Activated naive CD4-positive, alpha-beta T cell treated with anti-CD3 and anti-CD28 coated beads, Interleukin-2, amount 10 ng/mL, durations not matched to agents 7 days and 5 days (primary cell): Measurements from ENCODE around the gene GNAS-AS1.
A peak's percentile ranks its signal among the peaks of the same experiment; 100 is the strongest.

Experiments used
- CTCF ChIA-PET: fragments of 350-600 bp; sonication (Branson Sonifier 250); formaldehyde crosslinking; loops from one replicate; lab custom pipeline; 2021; ENCODE audit warnings: antibody characterized with exemption; lab: Charles Lee
- DNase-seq: peaks from one replicate; pipeline ENCODE4 v3.0.0-alpha.2; 2020
- H3K27ac Mint-ChIP-seq: one replicate; pipeline ENCODE4 v1.8.0; 2021; ENCODE audit warnings: mild to moderate bottlenecking, moderate library complexity, mixed read lengths
- H3K27me3 Mint-ChIP-seq: one replicate; pipeline ENCODE4 v1.8.0; 2021; ENCODE audit warnings: mild to moderate bottlenecking, mixed read lengths
- H3K36me3 Mint-ChIP-seq: one replicate; pipeline ENCODE4 v1.8.0; 2021; ENCODE audit warnings: mixed read lengths
- H3K4me1 Mint-ChIP-seq: one replicate; pipeline ENCODE4 v1.8.0; 2021; ENCODE audit warnings: mixed read lengths
- H3K4me3 Mint-ChIP-seq: one replicate; pipeline ENCODE4 v1.8.0; 2021; ENCODE audit warnings: mild to moderate bottlenecking, moderate library complexity, mixed read lengths
- H3K9me3 Mint-ChIP-seq: one replicate; pipeline ENCODE4 v1.8.0; 2021; ENCODE audit warnings: mixed read lengths

GNAS-AS1 gene

GRCh38 chr20:58813369-58813768 lies 37.3 kb downstream of the GNAS-AS1 start:
- Mint-ChIP-seq H3K9me3 (no peaks in the 10 kb centered on the region), H3K4me3 (no peak overlapping the region), H3K27me3 (peaks cover 51% of the 10 kb centered on the region), H3K27ac (no peak overlapping the region), H3K4me1 (no peaks in the 10 kb centered on the region), H3K36me3 (no peaks in the 10 kb centered on the region)
- DNase-seq = no peak
- CTCF ChIA-PET = no interaction called here

DNA sequence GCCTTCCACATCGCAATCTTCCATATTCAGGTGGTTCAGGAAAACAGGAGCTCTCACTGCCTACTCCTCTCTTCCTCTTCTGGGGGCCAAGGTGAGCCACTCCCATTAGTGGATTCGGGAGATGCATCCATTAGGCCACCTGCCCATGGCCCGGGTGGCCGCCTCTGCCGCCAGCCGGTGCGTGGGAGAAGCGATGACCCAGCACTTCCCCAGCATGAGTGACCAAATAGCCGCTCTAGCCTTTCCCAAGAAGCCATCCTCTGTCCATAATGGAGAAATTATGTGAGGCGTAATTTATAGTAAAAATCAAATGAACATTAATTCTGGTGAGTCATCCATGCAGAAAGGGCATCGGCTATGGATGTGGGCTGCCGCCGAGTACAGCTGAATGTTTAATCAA lies 39.4 kb downstream of the GNAS-AS1 start:
- CTCF ChIA-PET = no interaction called here
- Mint-ChIP-seq H3K27me3 (peaks cover 46% of the 10 kb centered on the region), H3K4me3 (no peak overlapping the region), H3K36me3 (no peaks in the 10 kb centered on the region), H3K9me3 (no peaks in the 10 kb centered on the region), H3K4me1 (no peaks in the 10 kb centered on the region), H3K27ac (no peak overlapping the region)
- no peak for DNase-seq

GRCh38 chr20:58810879-58811250 lies 39.8 kb downstream of the GNAS-AS1 start:
- Mint-ChIP-seq H3K27ac (no peak overlapping the region), H3K27me3 (peaks cover 50% of the 10 kb centered on the region)

GRCh38 chr20:58810116-58810878 lies 40.4 kb downstream of the GNAS-AS1 start:
- no peak overlapping the region for H3K27ac Mint-ChIP-seq

More at GRCh38 chr20:58810879-58811250, 39.8 kb downstream of the GNAS-AS1 start:
- Mint-ChIP-seq H3K4me1 (no peaks in the 10 kb centered on the region), H3K4me3 (no peak overlapping the region), H3K9me3 (no peaks in the 10 kb centered on the region), H3K36me3 (no peaks in the 10 kb centered on the region)
- CTCF ChIA-PET = no interaction called here
- no peak for DNase-seq

DNA sequence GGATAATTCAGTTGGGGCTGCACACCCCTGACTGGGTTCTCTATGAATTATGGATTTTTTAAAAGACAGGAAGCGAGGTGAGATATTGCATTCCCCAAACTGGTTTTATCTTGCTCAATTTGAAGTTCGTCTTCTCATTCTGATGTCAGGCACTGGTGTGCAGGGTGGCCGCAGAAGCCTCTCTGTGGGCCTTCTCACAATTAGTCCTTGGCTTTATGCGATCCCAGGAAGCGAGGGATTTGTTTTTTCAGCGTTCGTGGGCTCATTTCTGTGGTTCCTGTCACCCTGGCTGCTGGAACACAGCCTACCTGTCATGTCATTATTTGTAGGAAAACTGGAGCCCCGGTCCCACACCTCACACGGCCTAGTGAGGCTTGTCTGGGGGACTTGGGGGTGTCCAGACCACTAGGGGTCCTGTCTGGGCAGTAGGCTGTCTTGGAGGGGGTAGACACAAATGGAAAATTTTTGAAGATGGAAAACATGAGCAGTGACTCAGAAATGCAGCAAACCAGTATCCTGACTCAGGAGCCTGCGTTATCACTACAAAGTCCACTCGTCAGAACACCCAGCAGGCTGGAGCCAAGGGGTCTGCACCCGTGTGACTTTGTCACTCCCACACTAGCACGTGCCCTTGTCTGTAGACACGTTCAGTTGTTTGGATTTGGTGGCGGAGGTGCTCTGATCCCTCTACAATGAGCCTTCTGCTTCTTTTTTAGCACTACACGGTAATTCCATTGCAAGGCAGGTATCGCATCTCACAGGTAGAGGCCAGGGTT lies 42.2 kb downstream of the GNAS-AS1 start:
- no peaks in the 10 kb centered on the region for H3K36me3 Mint-ChIP-seq
- peaks cover 51% of the 10 kb centered on the region for H3K27me3 Mint-ChIP-seq

More at GRCh38 chr20:58810116-58810878, 40.4 kb downstream of the GNAS-AS1 start:
- CTCF ChIA-PET = no interaction called here
- Mint-ChIP-seq H3K27me3 (peaks cover 47% of the 10 kb centered on the region), H3K36me3 (no peaks in the 10 kb centered on the region), H3K4me1 (no peaks in the 10 kb centered on the region), H3K9me3 (no peaks in the 10 kb centered on the region), H3K4me3 (no peak overlapping the region)
- DNase-seq = no peak

GRCh38 chr20:58807801-58808200 lies 42.9 kb downstream of the GNAS-AS1 start:
- CTCF ChIA-PET = no interaction called here
- Mint-ChIP-seq H3K27me3 (peaks cover 51% of the 10 kb centered on the region), H3K9me3 (no peaks in the 10 kb centered on the region), H3K36me3 (no peaks in the 10 kb centered on the region), H3K4me1 (no peaks in the 10 kb centered on the region), H3K4me3 (no peak overlapping the region), H3K27ac (no peak overlapping the region)
- no peak for DNase-seq

More for the DNA sequence above, 42.2 kb downstream of the GNAS-AS1 start:
- CTCF ChIA-PET = no interaction called here
- no peak overlapping the region for H3K27ac Mint-ChIP-seq
- H3K4me1 Mint-ChIP-seq = no peaks in the 10 kb centered on the region
- no peak overlapping the region for H3K4me3 Mint-ChIP-seq
- no peak for DNase-seq
- no peaks in the 10 kb centered on the region for H3K9me3 Mint-ChIP-seq

DNA sequence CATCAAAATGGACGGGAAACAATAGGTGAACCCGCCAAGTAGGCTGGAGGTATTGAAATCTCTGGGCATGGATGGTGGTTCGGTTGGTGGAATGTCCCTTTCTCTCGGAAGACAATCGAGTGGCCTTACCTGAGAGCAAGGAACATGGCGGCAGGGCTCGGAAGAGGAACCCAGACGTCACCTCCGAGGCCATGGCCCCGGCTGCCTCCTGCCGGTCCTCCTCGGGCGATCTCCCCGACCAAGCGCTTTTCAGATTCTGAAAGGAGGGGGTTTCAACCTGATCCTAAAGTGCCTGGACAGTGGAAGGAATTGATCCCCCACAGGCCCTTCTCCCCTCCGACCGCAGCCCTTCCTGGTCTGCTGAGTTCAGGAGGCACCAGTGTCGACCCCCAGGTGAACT lies 47.2 kb downstream of the GNAS-AS1 start:
- H3K9me3 Mint-ChIP-seq = no peaks in the 10 kb centered on the region
- no peaks in the 10 kb centered on the region for H3K36me3 Mint-ChIP-seq
- no peak for DNase-seq
- H3K4me1 Mint-ChIP-seq = no peaks in the 10 kb centered on the region
- no peak overlapping the region for H3K27ac Mint-ChIP-seq
- CTCF ChIA-PET = no interaction called here
- no peak overlapping the region for H3K4me3 Mint-ChIP-seq
- H3K27me3 Mint-ChIP-seq = peaks cover 54% of the 10 kb centered on the region

DNA sequence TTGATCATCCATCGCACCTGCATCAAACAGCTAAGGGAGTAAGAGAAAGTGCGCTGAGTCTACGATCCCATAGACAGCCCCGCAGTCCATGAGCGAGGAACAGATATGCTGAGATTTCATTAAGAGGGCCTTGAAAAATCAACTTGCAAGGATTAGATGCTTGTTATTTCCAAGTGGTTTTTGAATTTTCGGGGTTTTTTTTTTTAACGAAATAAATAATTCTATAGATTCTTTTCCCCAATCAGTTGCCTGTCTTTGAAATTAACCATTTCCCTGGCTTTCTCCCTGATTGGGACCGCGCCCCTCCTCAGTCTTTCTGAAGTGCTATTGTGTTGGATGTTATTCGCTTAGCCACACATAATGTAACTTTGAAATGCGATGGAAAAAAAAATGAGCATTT lies 48.6 kb downstream of the GNAS-AS1 start:
- Mint-ChIP-seq H3K27ac (no peak overlapping the region), H3K4me1 (no peaks in the 10 kb centered on the region), H3K27me3 (peaks cover 50% of the 10 kb centered on the region), H3K36me3 (no peaks in the 10 kb centered on the region), H3K9me3 (no peaks in the 10 kb centered on the region), H3K4me3 (no peak overlapping the region)
- no peak for DNase-seq
- CTCF ChIA-PET = interaction anchor here (1.3 kb wide), 1 partner anchor 162 kb away, joined by 3 read pairs; no protein-coding TSS in a partner anchor

DNA sequence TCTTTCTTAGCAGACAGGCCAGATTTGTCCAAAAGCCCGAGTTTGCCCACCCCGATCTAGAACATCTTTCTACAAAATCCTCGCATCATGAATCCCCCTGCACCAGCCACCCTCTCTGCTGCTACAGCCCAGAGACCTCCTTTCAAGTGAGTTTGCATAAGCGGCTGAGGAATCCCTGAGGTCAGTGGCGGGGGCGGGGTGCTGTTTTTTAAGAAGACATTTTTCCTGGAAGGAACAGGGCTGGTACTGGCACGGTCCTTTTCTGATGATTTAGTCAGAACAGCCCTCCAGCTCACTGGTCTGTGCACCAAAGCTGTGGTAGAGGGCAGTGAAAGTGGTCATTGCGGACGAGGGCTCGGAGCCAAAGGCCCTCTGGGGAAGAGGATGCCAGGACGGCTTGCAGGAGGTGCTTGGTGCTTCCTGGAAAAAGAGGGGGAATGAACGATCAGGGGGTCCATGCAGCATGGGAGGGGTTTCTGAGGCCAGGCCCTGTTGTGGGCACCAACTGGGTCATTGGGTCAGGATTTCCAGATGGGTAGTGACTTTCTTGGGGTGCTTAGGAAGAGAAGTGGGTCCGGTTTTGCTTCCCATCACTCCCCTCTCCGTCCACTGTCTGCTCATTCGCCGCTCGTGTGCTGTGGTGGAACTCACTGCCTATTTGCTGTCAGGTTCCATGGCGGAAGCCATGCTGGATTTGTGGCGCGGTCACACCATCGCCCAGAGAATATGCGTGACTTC lies 50.4 kb downstream of the GNAS-AS1 start:
- Mint-ChIP-seq H3K9me3 (no peaks in the 10 kb centered on the region), H3K36me3 (no peaks in the 10 kb centered on the region), H3K4me1 (no peaks in the 10 kb centered on the region), H3K27me3 (peaks cover 46% of the 10 kb centered on the region), H3K4me3 (no peak overlapping the region), H3K27ac (peak overlapping the region; percentile 45)
- CTCF ChIA-PET = no interaction called here
- DNase-seq = no peak

DNA sequence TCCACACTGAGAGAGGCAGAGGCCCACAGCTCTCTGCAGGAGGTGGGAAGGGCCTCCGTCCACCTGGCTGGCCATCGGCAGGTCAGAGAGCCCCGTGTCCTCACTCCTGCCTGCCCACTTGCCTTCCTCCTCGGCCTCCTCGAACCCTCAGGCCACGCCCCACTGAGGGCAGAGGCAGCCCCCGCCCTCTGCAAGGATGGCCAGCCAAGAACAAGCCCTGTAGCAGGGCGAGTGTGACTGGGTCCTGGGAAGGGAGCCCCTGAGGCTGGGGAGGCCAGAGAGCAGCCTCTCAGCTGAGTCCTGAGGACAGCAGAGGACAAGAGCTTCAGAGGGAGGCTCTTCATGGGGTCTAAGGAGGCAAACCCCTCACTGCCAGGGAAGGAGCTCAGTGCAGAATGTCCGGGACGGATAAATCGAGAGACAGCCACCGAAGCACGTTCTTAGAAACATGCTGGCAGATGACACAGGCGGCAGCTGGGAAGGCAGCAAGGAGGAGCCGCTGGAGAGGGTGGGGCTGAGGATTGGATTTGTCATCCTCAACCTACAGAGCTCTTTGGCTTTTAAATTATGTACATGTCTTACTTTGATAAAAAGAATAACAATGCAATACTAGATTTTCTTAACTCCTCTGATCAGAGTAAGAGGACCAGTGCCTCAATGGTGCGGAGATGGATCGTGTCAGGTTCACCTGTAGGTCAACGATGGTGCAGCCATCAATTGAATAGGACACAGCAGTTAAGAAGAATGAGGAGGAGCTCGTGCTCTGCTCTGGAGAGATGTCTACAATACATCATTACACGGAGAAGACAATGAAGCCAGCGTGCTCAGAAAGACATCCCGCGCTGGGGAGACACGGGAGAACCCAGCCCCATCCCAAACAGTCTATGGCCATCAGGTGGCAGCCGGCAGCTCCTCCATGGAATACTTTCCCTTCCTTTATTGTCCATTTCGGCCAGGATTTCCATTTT lies 53.0 kb downstream of the GNAS-AS1 start:
- CTCF ChIA-PET = no interaction called here
- Mint-ChIP-seq H3K27me3 (peaks cover 36% of the 10 kb centered on the region), H3K4me1 (no peaks in the 10 kb centered on the region), H3K9me3 (no peaks in the 10 kb centered on the region), H3K4me3 (no peak overlapping the region), H3K36me3 (no peaks in the 10 kb centered on the region), H3K27ac (no peak overlapping the region)
- DNase-seq = no peak

- Mint-ChIP-seq H3K27ac (no peak overlapping the region), H3K4me1 (no peaks in the 10 kb centered on the region), H3K4me3 (no peak overlapping the region), H3K27me3 (peaks cover 36% of the 10 kb centered on the region), H3K36me3 (no peaks in the 10 kb centered on the region), H3K9me3 (no peaks in the 10 kb centered on the region)
- no peak for DNase-seq
- CTCF ChIA-PET = no interaction called here
These were observed 54.8 kb downstream of the GNAS-AS1 start for GRCh38 chr20:58795923-58796245.

DNA sequence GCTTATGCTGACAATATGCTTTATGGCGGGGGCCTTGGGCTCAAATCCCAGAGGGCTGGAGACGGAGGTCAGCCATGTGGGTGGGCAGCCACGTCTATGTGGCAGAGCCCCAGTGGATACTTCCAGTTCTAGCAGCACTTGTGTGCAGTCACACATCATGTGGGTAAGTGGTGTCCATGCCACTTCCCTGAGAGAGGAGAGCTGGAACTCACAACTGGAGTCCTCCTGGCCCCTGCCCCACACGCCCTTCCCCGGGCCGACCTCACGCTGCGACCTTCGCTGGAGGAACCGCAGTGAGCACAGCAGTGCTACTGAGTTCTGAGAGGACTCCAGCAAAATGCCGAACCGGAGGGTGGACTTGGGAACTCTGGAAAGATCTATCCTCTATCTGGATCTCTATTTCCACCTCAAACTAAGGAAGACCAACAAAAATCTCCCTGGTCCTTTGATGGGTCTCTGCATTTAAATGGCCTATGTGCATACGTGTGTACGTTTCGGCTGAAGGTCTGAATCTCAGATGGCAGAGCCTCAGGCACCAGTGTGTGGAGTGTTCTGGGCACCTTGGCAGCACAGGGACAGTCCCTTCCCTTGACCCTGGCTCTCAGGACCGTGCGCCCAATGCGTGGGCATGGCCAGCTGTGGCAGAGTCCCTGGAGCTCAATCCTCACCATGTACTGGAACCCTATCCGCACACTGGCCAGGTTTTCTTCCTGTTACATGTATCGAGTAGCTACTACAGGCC lies 55.4 kb downstream of the GNAS-AS1 start:
- H3K27me3 Mint-ChIP-seq = peaks cover 36% of the 10 kb centered on the region
- DNase-seq = no peak
- H3K4me1 Mint-ChIP-seq = no peaks in the 10 kb centered on the region
- H3K36me3 Mint-ChIP-seq = no peaks in the 10 kb centered on the region
- H3K4me3 Mint-ChIP-seq = no peak overlapping the region
- H3K9me3 Mint-ChIP-seq = no peaks in the 10 kb centered on the region
- CTCF ChIA-PET = no interaction called here
- H3K27ac Mint-ChIP-seq = no peak overlapping the region

DNA sequence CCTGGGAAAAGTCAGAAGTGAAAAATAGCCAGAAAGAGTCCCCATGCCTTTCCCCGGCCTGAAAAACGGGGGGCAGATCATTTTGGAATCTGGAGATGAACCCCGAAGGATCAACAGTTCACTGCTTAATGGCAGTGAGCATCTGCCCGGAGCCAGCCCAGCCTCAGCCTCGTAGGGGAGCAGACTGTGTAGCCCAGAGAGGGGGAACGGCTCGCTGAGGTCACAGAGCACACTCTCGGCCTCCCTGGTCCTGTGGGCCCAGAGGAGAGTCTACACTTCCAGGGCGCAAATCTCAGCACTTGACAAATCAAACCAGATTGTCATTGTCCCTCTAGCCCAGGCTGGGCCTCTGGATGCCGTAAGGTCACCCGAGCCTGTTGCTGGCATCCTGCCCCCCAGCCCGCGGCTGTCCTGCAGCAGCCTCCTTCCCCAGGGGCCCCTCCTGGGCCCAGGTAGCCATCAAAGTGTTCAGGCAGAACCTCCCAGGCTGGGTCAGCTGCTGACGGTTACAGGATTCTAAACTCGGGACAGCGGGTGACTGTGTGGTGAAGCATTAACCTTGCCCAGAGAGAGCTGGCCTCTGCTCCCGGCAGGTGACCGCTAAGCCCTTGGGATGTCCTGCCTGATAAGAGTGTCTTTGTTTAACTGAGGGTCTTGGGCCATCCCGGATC lies 56.1 kb downstream of the GNAS-AS1 start:
- Mint-ChIP-seq H3K4me1 (no peaks in the 10 kb centered on the region), H3K4me3 (no peak overlapping the region), H3K36me3 (no peaks in the 10 kb centered on the region), H3K27me3 (peaks cover 37% of the 10 kb centered on the region), H3K27ac (no peak overlapping the region), H3K9me3 (no peaks in the 10 kb centered on the region)
- CTCF ChIA-PET = no interaction called here
- no peak for DNase-seq
